ENCODE data around the gene SLC44A5. TPM values are rescaled to one million over a fixed set of nuclear protein-coding genes. Genes with fewer than 3 reads are reported as not detected.
"Not testable (repeated sequence)": the region's sequence is repeated elsewhere in the genome, so short reads cannot be mapped to it uniquely, and the experiment has no call there.

SLC44A5 gene
- polyA plus RNA-seq, 1 donor, result 0.30 TPM

DNA sequence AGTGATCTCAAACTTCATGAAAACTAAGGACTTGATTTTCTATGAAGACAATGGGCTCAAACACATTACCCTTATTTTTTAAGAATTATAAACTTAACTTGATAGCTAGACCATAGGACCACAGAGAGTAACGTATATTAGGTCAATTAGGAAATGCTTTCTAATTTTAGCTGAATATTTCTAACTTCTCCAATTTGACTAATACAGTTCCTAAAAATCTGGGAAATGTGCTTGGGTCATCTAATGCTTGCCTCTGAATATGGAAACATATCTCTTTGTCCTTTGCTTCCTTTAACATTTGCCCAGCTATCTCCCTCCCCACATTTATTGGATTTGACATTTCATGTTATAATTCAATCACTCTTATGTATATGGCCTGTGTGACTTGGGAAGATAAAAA lies 335.3 kb downstream of the SLC44A5 start:
- no peak for DNase-seq (ENCODE audit: low read depth)

DNA sequence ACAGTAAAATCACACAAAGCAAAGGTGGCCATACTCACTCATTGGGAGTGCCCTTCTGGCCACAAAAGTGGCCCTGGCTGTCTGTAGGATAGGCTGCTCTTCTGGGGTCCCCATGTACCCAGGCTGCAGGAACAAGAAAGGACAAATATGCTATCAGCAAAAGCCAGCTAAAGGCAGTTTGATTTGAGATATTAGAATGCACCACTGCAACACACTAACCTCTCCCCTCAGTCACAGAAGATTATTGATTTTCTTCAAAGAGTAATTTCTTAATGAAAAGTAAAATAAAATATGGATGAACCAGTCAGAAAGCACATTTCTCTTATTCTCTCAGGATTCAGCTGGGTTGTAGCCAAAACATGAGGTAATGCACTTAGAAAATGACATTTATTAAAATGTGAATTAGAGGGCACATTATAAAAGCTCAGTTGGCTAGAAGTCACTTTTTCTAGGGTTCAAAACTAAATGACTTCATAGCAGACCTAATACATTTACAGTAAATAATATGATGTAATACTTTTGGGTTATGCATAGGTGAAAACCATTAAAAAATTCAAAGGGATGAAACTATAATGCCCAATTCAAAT lies 335.9 kb downstream of the SLC44A5 start:
- no peak for DNase-seq (ENCODE audit: low read depth)

- DNase-seq (ENCODE audit: low read depth), result no peak
Measured at GRCh38 chr1:75273110-75273509, 337.8 kb downstream of the SLC44A5 start.

DNA sequence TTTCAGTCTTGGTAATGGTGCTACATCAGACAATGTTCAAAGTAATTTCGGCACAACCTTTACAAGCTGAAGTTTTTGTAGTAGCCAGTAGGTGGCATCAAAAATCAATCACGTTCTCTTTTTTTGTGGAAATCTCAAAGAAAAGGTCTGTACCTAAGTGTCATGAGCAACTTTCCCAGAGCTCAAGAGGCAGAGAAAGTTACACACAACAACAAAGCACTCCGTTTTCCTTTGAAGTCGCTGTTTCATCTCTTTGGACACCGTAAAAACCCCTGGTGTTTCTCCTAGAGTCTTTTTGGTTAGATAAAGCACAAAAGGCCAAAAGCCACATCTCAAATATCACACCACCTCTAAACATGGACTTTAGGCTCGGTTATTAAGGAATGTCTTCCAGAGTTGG lies 345.1 kb downstream of the SLC44A5 start:
- DNase-seq (ENCODE audit: low read depth), result no peak

DNA sequence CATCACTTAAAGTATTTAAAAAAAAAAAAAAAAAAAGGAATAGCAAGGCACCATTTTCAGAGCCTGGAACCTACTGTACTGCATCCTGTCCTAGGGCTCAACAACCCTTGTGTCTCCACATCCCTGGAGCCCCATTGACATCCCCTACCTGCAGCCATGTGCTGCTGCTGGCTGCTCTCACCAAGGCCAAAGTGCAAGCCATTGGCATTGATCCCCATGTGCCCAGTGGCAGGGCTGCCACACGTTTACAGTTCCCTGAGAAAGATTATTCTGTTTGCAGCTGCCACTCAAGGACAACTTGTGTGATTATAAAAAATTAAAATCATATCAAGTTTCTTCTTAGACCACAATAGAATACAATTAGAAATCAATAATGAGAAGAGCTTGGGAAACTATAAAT lies 346.8 kb downstream of the SLC44A5 start:
- DNase-seq (ENCODE audit: low read depth), result no peak

GRCh38 chr1:75263616-75264015 lies 347.3 kb downstream of the SLC44A5 start:
- not testable (repeated sequence) for DNase-seq (ENCODE audit: low read depth)

DNA sequence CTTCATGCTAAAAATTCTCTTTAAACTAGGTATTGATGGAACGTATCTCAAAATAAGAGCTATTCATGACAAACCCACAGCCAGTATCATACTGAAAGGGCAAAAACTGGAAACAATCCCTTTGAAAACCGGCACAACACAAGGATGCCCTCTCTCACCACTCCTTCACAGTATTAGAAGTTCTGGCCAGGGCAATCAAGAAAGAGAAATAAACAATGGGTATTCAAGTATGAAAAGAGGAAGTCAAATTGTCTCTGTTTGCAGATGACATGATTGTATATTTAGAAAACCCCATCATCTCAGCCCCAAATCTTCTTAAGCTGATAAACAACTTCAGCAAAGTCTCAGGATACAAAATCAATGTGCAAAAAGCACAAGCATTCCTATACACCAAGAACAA lies 349.0 kb downstream of the SLC44A5 start:
- not testable (repeated sequence) for DNase-seq (ENCODE audit: low read depth)

DNA sequence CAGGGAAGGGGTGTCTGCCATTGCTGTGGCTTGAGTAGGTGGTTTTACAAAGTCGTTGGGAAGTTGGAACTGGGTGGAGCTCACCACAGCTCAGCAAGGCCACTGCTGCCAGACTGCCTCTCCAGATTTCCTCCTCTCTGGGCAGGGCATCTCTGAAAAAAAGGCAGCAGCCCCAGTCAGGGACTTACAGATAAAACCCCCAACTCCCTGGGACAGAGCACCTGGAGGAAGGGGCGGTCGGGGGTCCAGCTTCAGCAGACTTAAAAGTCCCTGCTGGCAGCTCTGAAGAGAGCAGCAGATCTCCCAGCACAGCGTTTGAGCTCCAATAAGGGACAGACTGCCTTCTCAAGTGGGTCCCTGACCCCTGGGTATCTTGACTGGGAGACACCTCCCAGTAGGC lies 352.6 kb downstream of the SLC44A5 start:
- no peak for DNase-seq (ENCODE audit: low read depth)

- no peak for DNase-seq (ENCODE audit: low read depth)
Measured at GRCh38 chr1:75257424-75257823, 353.5 kb downstream of the SLC44A5 start.

- DNase-seq (ENCODE audit: low read depth), result not testable (repeated sequence)
Measured at GRCh38 chr1:75250114-75250513, 360.8 kb downstream of the SLC44A5 start.

- no peak for DNase-seq (ENCODE audit: low read depth)
Measured at GRCh38 chr1:75245239-75245638, 365.7 kb downstream of the SLC44A5 start.

DNA sequence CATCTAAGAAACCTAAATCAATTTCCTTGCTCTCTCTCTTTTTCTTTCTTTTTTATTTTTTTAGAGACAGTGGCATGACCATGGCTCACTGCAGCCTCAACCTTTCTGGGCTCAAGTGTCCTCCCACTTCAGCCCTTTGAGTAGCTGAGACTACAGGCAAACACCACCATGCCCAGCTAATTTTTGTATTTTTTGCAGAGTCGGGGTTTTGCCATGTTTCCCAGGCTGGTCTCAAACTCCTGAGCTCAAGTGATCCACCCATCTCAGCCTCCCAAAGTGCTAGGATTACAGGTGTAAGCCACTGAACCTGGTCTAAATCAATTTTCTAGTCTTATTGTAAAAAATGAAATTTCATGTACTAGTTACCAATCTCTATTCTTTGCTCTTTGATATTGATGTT lies 367.8 kb downstream of the SLC44A5 start:
- no peak for DNase-seq (ENCODE audit: low read depth)

DNA sequence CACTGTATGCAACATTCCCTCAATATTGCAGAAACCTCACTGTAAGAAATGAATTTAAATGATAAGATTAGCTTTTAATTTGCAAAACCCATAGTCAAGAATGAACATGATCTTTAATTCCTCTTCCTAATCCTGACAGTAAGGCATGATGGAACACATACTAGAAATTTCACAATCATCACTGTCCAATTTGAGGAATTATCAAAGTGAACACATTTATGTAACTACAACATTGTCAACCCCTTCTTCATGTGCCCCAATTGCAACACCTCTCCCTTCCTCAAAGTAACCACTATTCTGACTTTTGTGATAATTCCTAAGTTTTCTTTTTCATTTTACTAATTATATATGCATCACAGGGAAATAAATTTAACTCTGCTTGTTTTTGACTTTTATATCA lies 373.6 kb downstream of the SLC44A5 start:
- no peak for DNase-seq (ENCODE audit: low read depth)

GRCh38 chr1:75234562-75234961 lies 376.4 kb downstream of the SLC44A5 start:
- no peak for DNase-seq (ENCODE audit: low read depth)

- no peak for DNase-seq (ENCODE audit: low read depth)
Measured at GRCh38 chr1:75233302-75233929, 377.5 kb downstream of the SLC44A5 start.

DNA sequence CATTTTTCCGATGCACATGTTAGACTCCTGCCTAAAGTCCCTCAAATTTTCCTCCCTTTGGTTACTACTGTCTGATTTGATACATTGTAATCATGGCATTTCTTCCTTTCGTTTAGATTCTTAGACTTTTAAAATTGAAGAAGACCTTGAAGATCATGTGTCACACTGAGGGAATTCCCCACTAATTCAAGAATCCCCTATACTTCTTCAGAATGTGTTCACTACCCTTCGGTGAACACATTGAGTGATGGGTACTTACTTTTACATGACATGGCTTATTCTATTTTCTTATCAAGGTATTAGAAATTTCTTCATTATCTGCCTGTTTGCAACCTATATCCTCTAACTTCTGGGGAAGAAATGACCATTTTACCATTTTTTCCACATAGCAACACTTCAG lies 390.8 kb downstream of the SLC44A5 start:
- no peak for DNase-seq (ENCODE audit: low read depth)

GRCh38 chr1:75214017-75214416 lies 396.9 kb downstream of the SLC44A5 start:
- no peak for DNase-seq (ENCODE audit: low read depth)

GRCh38 chr1:75211648-75212047 lies 399.3 kb downstream of the SLC44A5 start:
- DNase-seq (ENCODE audit: low read depth), result no peak

DNA sequence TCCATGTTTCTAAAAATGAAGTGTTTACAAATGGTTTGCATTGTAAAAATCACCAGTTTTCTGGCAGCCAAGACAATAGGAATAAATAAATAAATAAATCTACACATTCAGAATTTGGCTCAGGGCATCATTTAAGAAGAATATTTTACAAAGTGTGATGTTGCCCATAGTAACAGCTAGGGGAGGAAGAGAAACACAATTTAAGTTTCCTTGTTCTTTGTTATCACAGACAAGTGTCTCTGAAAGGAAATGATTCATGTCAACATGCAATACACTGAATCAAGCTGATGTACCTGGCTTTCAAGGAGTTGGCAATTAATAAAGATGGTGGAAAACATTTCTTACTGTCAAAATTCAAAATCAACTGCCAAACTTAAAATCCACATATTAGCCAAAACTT lies 402.1 kb downstream of the SLC44A5 start:
- no peak for DNase-seq (ENCODE audit: low read depth)

DNA sequence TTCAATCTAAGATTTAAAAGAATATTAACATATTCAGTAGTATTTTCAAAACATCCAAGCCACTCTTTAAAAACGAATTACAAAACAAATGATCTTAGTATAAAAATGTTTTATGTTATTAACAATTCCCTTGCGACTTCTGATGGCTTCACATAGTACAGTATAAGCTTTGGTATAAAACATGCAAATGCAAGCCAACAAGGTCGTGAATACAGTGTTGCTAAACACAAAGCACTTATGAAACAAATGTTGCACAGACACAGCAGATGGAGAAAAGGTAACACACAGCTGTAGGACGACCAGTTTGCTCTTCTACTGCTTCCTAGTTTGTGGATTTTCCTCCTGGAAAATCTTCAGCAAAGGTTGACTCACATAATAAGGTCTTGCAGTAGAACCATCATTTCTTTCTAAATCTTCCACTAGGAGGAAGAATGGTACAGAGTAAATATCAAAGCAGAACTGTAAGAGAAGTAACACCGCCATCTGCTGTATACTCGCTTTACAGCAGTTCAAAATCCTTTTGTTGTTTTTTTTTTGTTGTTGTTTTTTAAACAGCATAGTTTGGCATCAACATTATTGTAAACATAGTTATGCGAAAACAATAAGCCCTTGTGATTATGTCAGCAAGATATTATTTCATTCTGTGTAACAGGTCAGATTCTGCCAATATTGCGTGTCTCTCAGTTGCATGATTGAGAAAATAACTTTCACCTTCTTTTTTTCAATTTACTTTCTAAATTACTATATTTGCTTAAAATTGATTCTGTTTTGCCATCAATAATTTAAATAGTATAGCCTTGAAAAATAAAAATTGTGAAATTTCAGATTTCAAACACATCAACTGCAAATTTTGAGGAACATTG lies 407.3 kb downstream of the SLC44A5 start:
- peak; percentile 26 for DNase-seq (ENCODE audit: low read depth)

GRCh38 chr1:75202751-75203150 lies 408.2 kb downstream of the SLC44A5 start:
- no peak for DNase-seq (ENCODE audit: low read depth)

GRCh38 chr1:75198761-75199160 lies 412.2 kb downstream of the SLC44A5 start:
- no peak for DNase-seq (ENCODE audit: low read depth)

DNA sequence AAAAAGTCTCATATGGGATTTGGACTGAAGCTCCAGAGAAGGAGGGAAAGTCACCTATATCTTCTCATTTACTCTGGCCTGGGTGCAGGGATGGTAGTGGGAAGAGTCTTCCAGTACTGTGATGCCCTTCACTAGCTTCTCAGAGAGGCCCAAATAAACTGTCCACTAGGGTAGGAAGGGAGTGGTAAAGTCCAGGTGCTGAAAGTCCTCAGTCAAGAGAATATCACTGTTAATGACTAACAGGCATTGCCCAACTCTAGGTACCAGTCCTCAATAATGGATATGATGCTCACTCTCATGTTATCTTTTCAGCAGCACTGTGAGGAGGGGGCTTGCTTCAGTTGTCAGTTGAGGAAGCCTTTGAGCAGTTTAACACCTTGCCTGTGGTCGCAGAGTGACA lies 412.8 kb downstream of the SLC44A5 start:
- DNase-seq (ENCODE audit: low read depth), result no peak

Measured in forelimb muscle (tissue), 1 donor.